Measurements from ENCODE around the gene CPEB1.

CPEB1 gene

DNA sequence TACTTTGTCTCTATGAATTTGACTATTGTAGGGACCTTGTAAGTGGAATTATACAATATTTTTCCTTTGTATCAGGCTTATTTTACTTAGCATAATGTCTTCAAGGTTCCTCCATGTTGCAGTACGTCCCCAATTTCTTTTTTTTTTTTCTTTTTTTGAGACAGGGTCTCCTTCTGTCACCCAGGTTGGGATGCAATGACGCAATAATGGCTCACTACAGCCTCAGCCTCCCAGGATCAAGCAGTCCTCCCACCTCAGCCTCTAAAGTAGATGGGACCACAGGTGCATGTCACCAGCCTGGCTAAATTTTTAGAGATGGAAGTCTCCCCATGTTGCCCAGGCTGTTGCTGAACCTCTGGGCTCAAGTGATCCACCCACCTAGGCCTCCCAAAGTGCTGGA is 66.5 kb downstream of the CPEB1 start:
- no peak for DNase-seq

DNA sequence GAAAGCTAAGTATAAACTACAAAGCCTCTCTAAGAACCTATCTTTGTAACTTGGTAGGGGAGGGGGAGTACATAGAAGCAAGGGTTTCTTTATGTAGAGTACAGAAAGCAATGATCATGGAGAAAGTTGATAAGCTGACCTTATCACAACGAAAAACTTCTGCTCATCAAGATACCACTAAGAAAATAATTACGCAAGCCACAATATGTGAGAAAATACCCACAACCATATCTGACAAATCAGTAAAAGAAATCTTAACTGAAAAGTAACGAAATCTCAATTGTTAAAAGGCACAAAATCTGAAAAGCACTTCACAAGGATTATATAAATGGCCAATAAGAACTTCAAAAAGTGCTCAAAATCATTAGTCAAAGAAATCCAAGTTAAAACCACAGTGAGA is 71.8 kb downstream of the CPEB1 start:
- DNase-seq: no peak

DNA sequence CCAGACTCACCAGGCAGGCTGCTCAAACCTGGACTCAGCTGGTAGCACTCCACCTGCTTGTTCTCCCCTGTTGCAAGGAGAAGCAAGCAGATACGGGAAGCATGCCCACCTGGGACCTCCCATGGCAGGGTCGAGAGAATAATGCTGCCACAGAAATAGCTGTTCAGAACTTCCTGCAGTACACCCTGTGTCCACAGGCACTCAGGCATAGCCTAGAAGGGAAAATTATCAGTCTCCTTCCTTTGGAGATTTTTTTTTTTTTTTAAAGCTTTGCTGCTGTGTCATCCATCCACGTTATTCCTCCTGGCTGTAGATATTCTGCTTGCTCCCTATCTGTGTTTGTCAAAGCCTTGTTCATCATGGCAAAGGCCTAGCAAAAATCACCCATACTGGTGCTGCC is 74.2 kb downstream of the CPEB1 start:
- no peak for DNase-seq

DNA sequence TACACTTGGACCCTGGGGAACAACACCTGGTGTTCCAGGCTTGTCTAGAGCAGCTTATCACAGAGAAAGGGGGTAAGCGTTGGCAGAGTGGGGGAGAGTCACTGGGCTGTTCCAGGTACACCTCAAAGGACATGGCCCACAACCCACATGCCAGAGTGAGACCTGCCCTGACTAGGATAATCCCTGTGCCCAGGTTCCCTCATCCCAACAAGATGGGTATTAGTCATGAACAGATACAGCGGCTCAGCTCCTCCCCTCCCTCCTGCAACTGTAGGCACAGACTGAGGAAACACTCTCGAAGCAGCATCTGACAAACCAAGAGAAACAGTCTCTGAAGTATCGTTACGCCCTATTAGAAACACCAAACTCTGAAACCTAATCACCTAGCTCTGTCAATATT is 74.9 kb downstream of the CPEB1 start:
- DNase-seq: no peak

DNA sequence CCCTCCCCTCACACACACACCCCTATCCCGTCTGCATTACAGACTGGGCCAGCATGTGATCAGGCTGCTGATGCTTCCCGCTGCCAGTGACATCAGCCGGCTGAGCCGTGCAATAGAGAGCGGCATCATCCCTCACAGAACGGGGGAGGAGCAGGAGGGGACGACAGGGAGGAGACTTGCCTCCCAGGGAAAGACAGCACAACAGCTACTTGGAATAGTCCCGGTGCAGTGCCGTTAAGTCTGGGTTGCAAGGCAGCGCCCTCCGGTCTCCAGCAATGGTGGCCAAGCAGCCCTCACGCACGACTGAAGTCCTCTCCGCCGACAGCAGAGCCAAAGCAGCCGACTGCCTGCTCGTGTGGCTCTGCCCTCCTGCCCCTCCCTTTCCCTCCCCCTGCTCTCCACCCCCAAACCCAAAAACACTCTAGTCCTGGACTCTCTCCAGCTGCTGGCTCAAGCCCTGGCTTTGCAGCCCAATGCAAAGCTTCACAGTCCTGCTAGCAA is 75.4 kb downstream of the CPEB1 start:
- no peak for DNase-seq

DNA sequence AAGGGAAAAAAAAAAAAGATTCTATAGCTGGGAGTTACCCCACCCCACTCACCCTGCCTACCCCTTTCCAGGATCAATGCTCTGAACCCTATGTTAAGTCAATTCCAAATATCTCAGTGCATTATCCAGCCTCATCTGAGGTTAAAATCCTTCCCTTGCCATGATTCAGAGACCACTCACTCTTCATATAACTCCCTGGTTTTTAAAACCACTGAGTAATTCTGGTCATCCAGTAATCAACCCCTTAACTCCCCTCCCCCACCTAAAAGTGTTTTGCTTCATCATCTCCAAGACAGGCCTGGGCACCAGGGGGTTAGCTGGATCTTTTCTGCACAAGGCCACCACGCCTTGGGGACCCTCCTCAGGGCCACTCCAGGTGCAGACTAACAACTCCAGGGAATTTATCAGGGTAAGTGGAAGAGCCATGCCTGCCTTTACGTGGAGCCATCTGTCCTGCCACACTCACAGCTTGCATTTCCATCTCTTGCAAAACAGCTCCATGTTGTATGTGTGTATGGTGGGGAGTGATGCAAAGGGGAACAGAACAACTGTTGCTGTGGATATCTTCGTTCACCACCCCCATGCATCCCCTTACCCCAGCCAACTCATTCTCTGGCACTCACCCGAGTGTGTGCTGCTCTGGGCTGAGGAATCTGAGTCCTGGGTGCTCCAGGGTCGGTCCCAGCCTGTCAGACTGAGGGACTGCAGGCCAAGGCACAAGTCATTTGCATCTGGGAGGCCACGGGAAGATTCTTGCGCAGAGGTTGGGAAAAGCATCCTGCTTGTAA is 76.2 kb downstream of the CPEB1 start:
- no peak for DNase-seq

DNA sequence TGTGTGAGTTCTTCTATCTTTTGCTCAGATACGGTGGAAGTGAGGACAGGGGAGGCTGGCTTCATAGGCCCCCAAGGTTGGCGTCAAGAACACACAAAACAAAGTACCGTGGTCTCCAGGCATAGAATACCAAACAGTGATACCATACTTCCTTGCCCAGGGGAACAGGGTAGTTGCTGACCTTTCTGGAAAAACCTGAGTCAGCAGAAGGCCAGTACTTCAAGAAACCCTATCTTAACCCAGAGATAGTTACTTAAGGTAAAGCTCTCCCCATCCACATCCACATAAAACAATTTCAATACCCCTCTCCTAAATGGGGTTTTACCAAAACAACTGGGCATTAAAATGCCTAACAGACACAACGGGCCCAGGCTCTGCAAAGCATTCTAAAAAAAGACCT is 77.3 kb downstream of the CPEB1 start:
- no peak for DNase-seq

DNA sequence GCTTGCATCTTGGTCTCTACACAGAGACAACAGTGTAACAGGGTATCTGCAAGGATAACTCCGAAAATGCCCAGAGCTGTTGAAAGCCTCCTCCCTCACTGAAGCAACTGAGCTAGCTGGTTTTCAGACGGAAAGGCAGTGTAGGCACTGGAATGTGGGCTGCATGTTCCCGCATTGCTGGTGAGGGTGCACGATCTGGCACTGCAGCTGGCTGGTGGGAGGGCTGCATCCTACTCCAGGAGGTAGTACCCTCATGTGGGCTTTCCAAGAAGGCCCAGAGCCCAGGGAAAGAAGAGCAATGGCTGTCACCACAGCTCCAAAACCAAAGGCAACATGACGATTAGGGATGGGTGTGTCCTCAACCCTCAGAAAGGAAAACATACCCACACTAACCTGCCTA is 78.2 kb downstream of the CPEB1 start:
- no peak for DNase-seq

DNA sequence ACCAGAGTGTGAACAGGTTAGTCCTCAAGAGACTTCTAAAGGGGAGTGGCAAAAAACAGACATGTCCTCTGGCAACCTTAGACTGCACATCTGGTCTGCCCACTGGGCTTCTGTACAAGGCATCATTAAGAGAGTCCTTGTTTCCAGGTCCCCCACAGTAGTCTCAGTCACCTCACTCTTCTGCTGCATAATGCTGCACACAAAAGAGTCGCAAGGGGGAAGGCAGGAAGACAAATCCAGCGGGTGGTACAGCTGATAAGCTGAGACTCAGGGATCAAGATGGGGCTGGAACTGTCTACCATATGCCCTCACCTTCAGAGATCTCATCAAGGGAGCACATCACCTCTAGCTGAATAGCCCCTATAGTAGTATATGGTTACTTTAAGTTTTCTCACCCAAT is 79.5 kb downstream of the CPEB1 start:
- no peak for DNase-seq

DNA sequence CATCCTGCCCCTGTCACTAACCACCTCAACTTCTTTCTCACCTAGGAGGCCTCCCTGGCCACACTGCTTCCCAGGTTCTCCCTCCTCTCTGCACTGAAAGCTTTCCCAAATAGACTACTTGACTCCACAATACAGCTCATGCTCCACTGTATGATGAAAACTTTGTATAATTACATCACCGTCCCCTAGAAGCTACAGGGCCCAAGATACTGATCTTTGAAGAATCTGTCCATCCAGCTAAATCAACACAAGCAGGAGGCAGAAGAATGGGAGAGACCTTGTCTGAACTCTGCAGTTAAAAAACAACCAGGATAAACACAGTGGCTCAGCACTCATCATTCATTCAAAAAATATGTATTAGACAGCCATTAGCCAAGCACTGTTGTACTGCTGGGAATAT is 80.5 kb downstream of the CPEB1 start:
- no peak for DNase-seq

DNA sequence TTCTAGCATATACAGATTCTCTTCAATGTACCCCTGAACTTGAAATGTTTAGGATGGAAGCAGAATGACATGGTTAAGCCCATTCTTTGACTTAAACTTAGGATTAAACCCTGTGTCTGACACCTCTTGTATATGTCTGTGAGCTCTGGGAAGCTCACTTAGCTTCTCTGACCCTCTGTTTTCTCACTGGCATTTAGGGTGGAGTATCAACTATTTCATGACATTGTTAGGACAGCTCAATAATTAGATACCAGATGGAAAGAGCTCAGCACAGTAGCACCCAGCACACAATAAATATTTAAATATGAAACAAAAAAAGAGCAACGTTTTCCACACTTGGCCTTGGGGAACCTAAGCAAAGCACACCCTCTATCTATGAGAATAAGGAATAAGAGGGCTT is 88.7 kb downstream of the CPEB1 start:
- DNase-seq: no peak

DNA sequence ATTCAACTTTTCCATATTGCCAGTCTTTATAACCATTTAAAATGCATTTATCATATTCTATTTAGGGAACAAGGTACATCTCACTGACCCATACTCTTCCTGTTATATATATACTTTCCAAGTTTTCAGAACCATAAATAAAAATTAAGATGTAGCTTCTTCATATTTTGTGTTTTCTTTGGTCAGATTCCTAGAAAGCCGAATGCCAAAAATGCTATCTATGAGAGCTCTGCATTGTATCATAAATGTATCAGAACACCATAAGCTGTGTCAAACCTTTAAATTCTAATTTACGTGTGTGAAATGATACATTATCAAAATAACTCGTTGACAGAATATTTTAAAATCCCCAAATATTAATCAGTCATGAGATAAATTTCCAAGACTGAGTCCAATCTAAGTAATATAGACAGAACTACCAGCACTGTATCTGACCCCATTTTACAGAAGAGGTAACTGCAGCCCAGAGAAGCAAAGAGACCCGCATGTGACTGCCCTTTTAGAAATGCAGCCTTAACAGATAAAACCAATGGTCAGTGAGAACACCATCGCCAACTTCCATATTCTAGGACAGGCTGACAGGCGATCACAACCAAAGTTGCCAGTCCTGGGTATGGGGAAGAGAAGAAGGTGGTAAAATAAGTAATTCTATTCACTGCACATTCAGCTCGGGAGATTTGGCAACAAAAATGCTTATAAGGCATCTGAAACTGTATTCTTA is 90.7 kb downstream of the CPEB1 start:
- DNase-seq: no peak

DNA sequence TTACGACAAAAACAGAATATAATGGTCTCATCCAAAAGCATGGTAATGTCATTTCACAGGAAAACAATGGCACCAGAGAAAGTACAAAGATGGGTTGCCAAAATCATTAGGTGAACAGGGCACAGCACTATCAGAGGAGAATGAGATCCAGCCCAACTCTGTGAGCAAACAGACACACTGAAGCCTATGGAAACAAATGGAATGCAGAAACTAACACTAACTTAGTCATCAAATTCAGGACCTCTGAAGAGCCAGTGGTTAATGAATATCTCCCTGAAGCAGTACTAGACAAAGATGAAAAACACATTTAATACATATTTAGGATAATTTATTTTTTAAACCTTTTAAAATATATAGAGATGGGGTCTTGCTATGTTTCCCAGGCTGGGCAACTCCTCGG is 92.3 kb downstream of the CPEB1 start:
- DNase-seq: no peak

DNA sequence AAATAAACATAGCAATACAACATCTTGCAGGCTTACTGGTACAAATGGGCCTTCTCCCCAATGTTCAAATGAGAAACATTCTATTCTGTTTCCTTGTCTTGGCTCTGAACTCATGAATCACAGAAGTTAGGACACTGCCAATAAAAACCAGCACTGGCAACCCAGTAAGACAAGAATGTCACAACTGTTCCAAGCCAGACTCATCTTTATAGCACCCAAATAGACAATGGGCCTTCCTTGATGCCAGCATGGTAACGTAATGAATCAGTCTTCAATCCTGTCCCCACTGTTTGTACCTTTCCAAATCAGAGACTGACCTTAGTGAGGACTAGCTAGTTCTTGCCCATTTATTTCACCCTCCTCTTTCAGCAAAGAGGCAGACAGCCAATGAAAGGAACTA is 92.8 kb downstream of the CPEB1 start:
- no peak for DNase-seq

DNA sequence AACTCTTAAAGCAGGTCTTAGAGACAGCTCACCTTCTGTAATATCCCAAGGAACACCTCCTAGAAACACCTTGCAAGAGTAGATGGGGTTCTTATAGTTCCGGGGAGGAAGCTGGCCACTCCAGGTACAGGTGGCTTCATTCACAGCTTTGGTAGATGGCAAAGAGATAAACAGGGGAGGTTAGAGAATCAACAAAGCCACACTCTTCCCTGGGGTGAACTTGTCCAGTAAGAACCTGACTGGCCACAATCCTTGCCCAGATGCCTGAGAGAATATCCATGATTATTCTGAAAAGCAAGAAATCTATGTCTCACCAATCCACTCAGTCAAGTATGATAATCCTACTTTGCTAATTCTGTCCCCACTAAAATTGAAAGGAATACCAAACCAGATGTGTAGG is 93.3 kb downstream of the CPEB1 start:
- DNase-seq: no peak

DNA sequence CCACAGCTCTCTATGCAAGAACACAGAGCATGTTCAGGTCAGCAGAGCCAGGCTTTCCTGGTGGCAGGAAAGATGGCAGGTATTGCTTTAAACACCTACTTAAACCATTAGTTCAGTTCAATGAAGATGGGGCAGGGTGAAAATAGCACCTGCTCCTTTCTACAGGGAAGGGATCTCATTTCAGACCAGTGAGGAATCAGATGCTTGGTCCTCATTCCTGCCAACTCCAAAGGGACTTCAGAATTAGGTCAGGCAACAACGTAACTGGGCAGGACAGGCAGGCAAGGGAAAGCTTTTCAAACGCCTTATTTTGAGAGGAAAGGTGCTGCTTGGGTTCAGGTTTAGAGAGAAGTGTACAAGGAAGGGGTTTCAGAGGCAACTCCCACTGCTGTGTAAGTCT is 94.3 kb downstream of the CPEB1 start:
- no peak for DNase-seq

DNA sequence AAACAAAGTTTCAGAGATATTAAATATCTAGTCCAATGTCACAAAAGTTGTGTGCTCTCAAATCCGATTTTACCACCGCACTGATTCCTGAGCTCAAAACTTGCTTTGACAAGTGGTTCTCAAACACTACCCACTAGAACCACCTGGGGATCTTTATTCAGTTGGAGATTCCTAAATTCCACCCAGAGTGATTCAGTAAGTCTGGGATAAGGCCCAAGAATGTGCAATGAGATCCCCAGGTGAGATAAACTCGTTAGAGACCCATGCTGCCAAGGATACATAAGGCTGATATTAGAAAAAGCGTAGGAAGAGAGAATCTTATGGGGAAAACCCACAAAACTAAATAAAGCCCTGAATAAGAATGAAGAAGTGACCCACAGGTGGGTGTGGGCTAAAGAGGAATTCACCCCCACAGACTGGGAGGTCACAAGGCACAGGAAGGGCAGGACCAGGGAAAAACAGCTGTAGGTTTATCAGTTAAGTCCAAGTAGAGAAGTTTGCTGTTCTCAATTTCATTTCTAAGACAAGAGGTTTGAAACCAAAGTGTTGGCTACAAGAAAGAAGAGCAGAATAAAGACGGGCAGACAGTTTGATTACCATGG is 95.4 kb downstream of the CPEB1 start:
- DNase-seq: no peak

DNA sequence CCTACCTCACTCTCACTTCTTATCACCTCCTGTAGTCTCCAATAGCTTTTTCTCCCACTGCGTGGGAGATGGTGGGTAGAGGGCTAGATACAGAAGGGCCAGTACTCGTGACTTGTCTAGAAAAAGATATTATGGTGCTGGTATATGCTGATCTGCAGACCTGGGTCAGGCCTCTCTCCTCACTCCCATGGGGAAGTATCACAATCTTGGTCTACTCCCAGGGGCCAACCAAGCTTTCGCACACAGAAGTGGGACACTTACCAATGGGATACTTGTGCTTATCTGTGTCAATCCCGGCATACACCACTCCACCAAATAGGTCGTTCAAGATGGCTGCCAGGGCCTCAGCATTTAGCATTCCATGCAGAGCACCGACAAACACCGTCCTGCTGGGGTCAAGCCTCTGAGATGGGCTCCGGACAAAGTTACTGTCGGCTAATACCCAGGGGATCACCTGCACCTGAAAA is 97.9 kb downstream of the CPEB1 start:
- no peak for DNase-seq

DNA sequence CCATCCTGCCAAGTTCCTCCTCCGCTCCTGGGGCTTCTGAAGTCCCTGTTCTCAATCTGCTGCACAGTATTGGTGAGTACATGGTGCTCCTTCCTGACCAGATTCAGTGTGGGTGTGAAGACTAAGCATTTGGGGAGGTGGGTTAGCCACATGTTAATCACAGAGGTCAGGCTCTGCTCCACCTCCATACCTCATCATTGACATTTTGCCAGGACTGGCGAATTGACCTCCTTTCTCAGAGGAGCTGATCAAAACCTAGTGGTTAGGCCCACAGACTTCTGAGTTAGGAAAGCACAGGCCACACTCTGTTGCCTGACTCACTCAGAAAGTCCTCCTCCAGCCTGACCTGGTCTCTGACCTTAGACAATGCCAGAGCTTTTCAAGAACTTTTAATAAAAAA is 98.5 kb downstream of the CPEB1 start:
- no peak for DNase-seq

DNA sequence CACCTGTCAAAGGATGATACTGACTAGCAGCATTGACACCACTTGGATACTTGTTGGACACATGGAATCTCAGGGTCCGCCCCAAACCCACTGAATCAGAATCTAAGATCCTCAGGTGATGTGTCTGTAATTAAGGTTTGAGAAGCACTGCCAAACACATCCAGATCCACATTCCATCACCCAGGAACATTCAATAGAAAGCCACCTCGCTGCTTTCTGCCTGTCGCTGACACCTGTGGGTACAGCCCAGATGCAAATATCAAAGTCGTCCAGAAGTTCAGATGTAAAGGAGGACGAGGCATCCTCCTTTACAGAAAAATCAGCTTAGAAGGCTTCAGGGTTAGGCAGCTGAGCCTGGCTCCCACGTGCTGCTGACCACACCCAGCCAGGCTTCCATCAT is 101.7 kb downstream of the CPEB1 start:
- DNase-seq: no peak

DNA sequence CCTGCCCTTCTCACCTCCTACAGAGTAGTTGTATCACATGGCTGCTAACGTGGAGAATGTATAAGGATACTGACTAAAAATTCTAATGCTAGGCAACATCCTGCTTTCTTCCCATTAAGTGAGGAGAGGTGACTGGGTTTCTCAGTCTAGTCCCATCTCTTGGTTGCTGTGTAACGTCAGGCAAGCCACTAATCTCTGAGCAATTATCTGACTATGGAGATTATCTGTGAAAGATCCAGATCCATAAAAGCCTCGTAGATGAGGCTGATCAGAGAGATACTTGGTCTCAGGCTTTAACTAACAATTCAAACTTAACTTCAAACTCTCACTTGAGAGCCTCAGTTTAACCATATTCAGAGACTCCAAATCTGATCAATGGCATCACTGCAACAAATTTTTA is 102.2 kb downstream of the CPEB1 start:
- no peak for DNase-seq

DNA sequence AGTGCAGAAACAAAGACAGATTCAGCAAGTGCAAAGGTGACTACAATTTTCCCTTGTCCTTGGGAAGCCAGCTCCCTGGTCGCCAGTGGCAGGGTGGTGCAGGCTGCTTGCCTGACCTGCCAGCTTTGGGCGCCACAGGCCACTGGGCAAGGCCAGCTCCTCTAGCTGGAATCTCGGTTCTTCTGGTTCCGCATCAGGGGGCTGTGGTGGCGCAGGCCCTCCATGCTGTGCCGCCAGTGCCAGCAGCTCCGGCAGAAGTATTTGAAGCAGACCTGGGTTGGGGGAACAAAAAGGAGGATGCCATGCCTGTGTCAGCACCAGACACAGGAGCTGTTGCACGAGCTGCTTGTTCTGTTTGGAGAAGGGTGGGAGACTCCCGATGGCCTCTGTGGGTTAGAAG is 102.7 kb downstream of the CPEB1 start:
- DNase-seq: no peak

DNA sequence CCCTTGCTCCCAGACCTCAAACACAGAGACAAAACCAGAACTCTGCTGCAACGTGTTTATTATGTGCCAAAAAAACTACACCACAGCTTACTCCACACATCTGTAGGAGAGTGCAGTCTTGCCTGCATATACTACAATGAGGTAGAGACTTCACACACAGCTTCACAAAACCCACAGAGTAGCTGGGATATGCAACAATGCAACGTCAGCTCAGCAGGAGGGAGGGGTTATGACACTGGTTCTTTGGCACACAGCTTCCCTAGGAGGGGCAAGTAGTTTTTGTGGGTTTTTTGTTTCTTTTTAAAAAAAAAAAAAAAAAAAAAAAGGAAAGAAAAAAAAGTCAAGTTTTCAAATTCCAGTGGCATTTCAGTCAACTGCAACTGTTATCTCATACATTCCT is 104.0 kb downstream of the CPEB1 start:
- DNase-seq: no peak

DNA sequence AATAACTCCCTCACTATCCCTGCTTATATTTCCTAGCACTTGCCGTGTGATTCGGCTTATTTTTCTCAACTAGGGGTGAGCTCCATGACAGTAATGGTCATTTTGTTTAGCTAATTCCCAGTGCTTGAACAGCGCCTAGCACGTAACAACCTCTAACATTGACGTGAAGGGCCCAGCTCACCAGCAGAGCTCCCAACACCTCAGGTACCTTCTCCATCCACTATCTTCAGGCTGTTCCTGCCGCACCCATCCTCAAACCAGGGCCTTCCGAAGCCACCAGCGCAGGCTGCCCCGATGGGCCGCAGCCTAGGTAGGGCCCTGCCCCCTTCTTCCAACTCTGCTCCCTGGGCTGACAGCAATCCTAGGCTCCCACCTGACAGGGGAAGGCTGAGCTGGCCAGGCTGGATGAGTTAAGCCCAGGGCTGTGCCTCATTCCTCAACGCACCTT is 106.2 kb downstream of the CPEB1 start:
- DNase-seq: no peak

All from SW 1271 (cell line).